ENCODE data around the gene MAMDC2.

DNA sequence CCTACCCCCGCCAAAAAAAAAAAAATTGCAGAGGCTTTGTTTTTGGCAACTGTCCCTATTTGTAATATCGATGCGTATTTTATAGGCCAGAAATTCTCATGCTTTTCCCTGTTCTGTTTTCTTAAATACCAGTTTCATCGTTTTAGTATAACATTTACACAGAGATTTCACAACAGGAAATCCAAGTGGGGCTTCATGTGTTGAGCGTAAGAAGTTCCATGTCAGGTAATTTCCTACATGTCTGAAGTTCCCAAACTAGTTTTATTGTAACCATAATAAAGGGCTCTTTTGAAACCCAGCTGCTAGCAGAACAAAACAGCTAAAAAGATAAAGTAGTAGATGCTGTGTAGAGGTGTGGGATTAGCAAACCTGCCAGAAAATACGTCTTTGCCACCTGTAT, 219.3 kb downstream of the MAMDC2 start:
- TF ChIP-seq POLR2AphosphoS5 (IDR thresholded peaks at IDR 0.05; ENCODE audit: borderline replicate concordance, low read depth, low read length) (no peak), EZH2 (IDR thresholded peaks at IDR 0.05) (no peak)

Data from SK-N-MC (cell line).